PC-3 (cell line): ENCODE measurements around the gene FNBP1L. TPM values are rescaled to one million over a fixed set of nuclear protein-coding genes. Genes with fewer than 3 reads are reported as not detected.
A peak's percentile ranks its signal among the peaks of the same experiment; 100 is the strongest.

Source experiments
- ATAC-seq: fragments of 200-7000 bp; cut with Tn5 transposase; 2 replicates; pipeline ENCODE4 v1.9.1; 2020; ENCODE audit warnings: mild to moderate bottlenecking, moderate library complexity
- BruUV-seq: library from RNA; stranded (reverse); fragments of 400-500 nt; replicated peaks from 2 replicates; lab custom pipeline; 2021; lab: Mats Ljungman, UMichigan
- CTCF ChIA-PET: fragments of 300-600 bp; sonication (Branson Sonifier 250); formaldehyde crosslinking; loops from one replicate; lab custom pipeline; 2022; ENCODE audit warnings: antibody characterized with exemption; lab: Charles Lee
- POLR2A ChIA-PET: fragments of 300-600 bp; sonication (Branson Sonifier 250); formaldehyde crosslinking; loops from one replicate; lab custom pipeline; 2022; ENCODE audit warnings: antibody characterized with exemption; ENCODE audit not compliant: unreplicated experiment; lab: Charles Lee
- DNase-seq: peaks from one replicate; pipeline ENCODE4 v3.0.0-alpha.2; 2015
- H2AFZ ChIP-seq: fragments of 300-600 bp; sonication (generic); 2 replicates; pipeline ENCODE4 v1.6.0; 2016; ENCODE audit warnings: antibody characterized with exemption, low read length
- H3F3A ChIP-seq: fragments of 300-600 bp; sonication (generic); one replicate; pipeline ENCODE4 v1.6.0; 2017; ENCODE audit warnings: antibody characterized with exemption, low read length, control low read depth, mild to moderate bottlenecking; ENCODE audit not compliant: unreplicated experiment
- H3K27ac ChIP-seq: fragments of 300-600 bp; sonication (generic); 2 replicates; pipeline ENCODE4 v1.5.1; 2016; ENCODE audit warnings: mild to moderate bottlenecking, low read length
- H3K27me3 ChIP-seq: fragments of 300-600 bp; sonication (generic); 2 replicates; pipeline ENCODE4 v1.6.1; 2016; ENCODE audit warnings: low read length, mixed read lengths
- H3K36me3 ChIP-seq: fragments of 300-600 bp; sonication (generic); 2 replicates; pipeline ENCODE4 v1.6.1; 2016; ENCODE audit warnings: low read depth, mixed run types, low read length, mixed read lengths
- H3K4me1 ChIP-seq: fragments of 300-600 bp; sonication (generic); 2 replicates; pipeline ENCODE4 v1.5.1; 2016; ENCODE audit warnings: low read length; ENCODE audit not compliant: insufficient read depth
- H3K4me2 ChIP-seq: fragments of 300-600 bp; sonication (generic); 2 replicates; pipeline ENCODE4 v1.6.0; 2016; ENCODE audit warnings: low read length
- H3K4me3 ChIP-seq: fragments of 300-600 bp; sonication (generic); 2 replicates; pipeline ENCODE4 v1.5.1; 2016; ENCODE audit warnings: mild to moderate bottlenecking, low read length, mixed read lengths
- H3K79me2 ChIP-seq: fragments of 300-600 bp; sonication (generic); 2 replicates; pipeline ENCODE4 v1.6.1; 2017; ENCODE audit warnings: low read length, mixed read lengths
- H3K9ac ChIP-seq: fragments of 300-600 bp; sonication (generic); 2 replicates; pipeline ENCODE4 v1.6.0; 2016; ENCODE audit warnings: mild to moderate bottlenecking, low read length
- H3K9me2 ChIP-seq: fragments of 300-600 bp; sonication (generic); replicated peaks from 2 replicates; pipeline ENCODE4 v1.6.1; 2016; ENCODE audit warnings: mixed run types, low read length, mixed read lengths
- H3K9me3 ChIP-seq: fragments of 300-600 bp; sonication (generic); 2 replicates; pipeline ENCODE4 v1.6.1; 2016; ENCODE audit warnings: low read length, mixed read lengths
- H4K20me1 ChIP-seq: fragments of 300-600 bp; sonication (generic); 2 replicates; pipeline ENCODE4 v1.6.1; 2016; ENCODE audit warnings: low read length, mixed read lengths
- CTCF ChIP-seq: fragments of 300-600 bp; sonication (generic); conservative IDR thresholded peaks from 2 replicates; pipeline ENCODE4 v1.5.1; 2017; ENCODE audit warnings: antibody characterized with exemption, low read depth, mild to moderate bottlenecking, low read length
- EZH2 ChIP-seq: fragments of 300-600 bp; sonication (generic); IDR thresholded peaks from one replicate; pipeline ENCODE4 v1.6.1; 2017; ENCODE audit warnings: antibody characterized with exemption, mild to moderate bottlenecking, low read length; ENCODE audit not compliant: unreplicated experiment
- EZH2phosphoT487 ChIP-seq: fragments of 300-600 bp; sonication (generic); IDR thresholded peaks from 2 replicates; pipeline ENCODE4 v1.6.1; 2018; ENCODE audit warnings: mild to moderate bottlenecking, antibody characterized with exemption, low read length, borderline replicate concordance
- intact Hi-C: fragments of 100-400 bp; cut with micrococcal nuclease; formaldehyde crosslinking; loops from 2 replicates; pipeline ENCODE4 v1.9.0; 2023
- total RNA-seq: library from RNA; depleted of rRNA; stranded (reverse); fragments of >200 nt; gene quantifications from 2 replicates; pipeline ENCODE4 v1.2.3, GENCODE V29; 2014

The FNBP1L gene
- total RNA-seq, 1 experiment from 2014 or later, result 28.3 TPM

- Histone ChIP-seq H3K4me3 (no peak overlapping the region), H3K9me3 (no peaks in the 10 kb centered on the region), H3K9ac (no peak overlapping the region), H3K27ac (peak overlapping the region; percentile 19; the same call in 1 of the 2 replicates), H2AFZ (no peak overlapping the region), H3K4me2 (no peak overlapping the region), H3K9me2 (no peaks in the 10 kb centered on the region), H3K4me1 (peaks cover 28% of the 10 kb centered on the region), H3K36me3 (peaks cover 87% of the 10 kb centered on the region), H3K79me2 (peaks cover 97% of the 10 kb centered on the region), H4K20me1 (peaks cover 69% of the 10 kb centered on the region), H3F3A (peaks cover 21% of the 10 kb centered on the region), H3K27me3 (no peaks in the 10 kb centered on the region)
- ChIA-PET CTCF (no interaction called here), POLR2A (no interaction called here)
- intact Hi-C loops, result no loop called here
- ATAC-seq (peak; percentile 23), DNase-seq (peak; percentile 40)
- TF ChIP-seq EZH2phosphoT487, result no peak
- TF ChIP-seq EZH2, result no peak
- no peak for TF ChIP-seq CTCF
- no TSS peak for BruUV-seq
Observed at GRCh38 chr1:93591676-93592550, 144.0 kb downstream of the FNBP1L start.

- H3K9ac ChIP-seq, result no peak overlapping the region
- H3K4me2 ChIP-seq, result no peak overlapping the region
- DNase-seq, result no peak
- H3K27me3 ChIP-seq, result no peaks in the 10 kb centered on the region
- ATAC-seq, result no peak
- peaks cover 16% of the 10 kb centered on the region for H3F3A ChIP-seq
- ChIA-PET POLR2A (no interaction called here), CTCF (no interaction called here)
- intact Hi-C loops, result no loop called here
- peaks cover 23% of the 10 kb centered on the region for H3K4me1 ChIP-seq
- peaks cover 97% of the 10 kb centered on the region for H3K79me2 ChIP-seq
- no peak for TF ChIP-seq EZH2phosphoT487
- no peak for TF ChIP-seq CTCF
- no peak for TF ChIP-seq EZH2
- H4K20me1 ChIP-seq, result peaks cover 75% of the 10 kb centered on the region
- BruUV-seq, result no TSS peak
- no peak overlapping the region for H2AFZ ChIP-seq
- no peaks in the 10 kb centered on the region for H3K9me2 ChIP-seq
- no peaks in the 10 kb centered on the region for H3K9me3 ChIP-seq
- H3K36me3 ChIP-seq, result peaks cover 85% of the 10 kb centered on the region
- H3K27ac ChIP-seq, result no peak overlapping the region
- H3K4me3 ChIP-seq, result no peak overlapping the region
Observed at GRCh38 chr1:93592551-93592949, 144.6 kb downstream of the FNBP1L start.
